KMS-11 (cell line): ENCODE results near the gene TAF3.

Experiments used
- H2AFZ ChIP-seq: fragments of 200-600 bp; sonication (generic); 2 replicates; pipeline ENCODE4 v1.6.1; 2016; ENCODE audit warnings: antibody characterized with exemption, mixed run types, low read depth
- H3K27ac ChIP-seq: fragments of 200-600 bp; sonication (generic); 2 replicates; pipeline ENCODE4 v1.6.1; 2016; ENCODE audit warnings: mild to moderate bottlenecking, mixed run types
- H3K27me3 ChIP-seq: fragments of 200-600 bp; sonication (generic); 2 replicates; pipeline ENCODE4 v1.6.1; 2017; ENCODE audit warnings: mild to moderate bottlenecking, low read depth, mixed run types, moderate library complexity; ENCODE audit not compliant: insufficient read depth
- H3K36me3 ChIP-seq: fragments of 200-600 bp; sonication (generic); 2 replicates; pipeline ENCODE4 v1.6.1; 2017; ENCODE audit warnings: mild to moderate bottlenecking, mixed run types; ENCODE audit not compliant: insufficient read depth
- H3K4me1 ChIP-seq: fragments of 200-600 bp; sonication (generic); 2 replicates; pipeline ENCODE4 v1.6.1; 2016; ENCODE audit warnings: mild to moderate bottlenecking, low read depth, mixed run types; ENCODE audit not compliant: poor library complexity, severe bottlenecking
- H3K4me2 ChIP-seq: fragments of 200-600 bp; sonication (generic); 2 replicates; pipeline ENCODE4 v1.7.0; 2016; ENCODE audit warnings: mild to moderate bottlenecking, mixed run types
- H3K4me3 ChIP-seq: fragments of 200-600 bp; sonication (generic); IDR thresholded peaks from 2 replicates; pipeline ENCODE4 v1.6.1; 2017; ENCODE audit warnings: low read depth, low read length, mixed read lengths; ENCODE audit not compliant: insufficient read depth
- H3K79me2 ChIP-seq: fragments of 200-600 bp; sonication (generic); 2 replicates; pipeline ENCODE4 v1.6.1; 2016; ENCODE audit warnings: low read depth, mixed run types; ENCODE audit not compliant: insufficient read depth
- H3K9ac ChIP-seq: fragments of 200-600 bp; sonication (generic); 2 replicates; pipeline ENCODE4 v1.6.1; 2016; ENCODE audit warnings: mild to moderate bottlenecking, mixed run types
- H4K20me1 ChIP-seq: fragments of 200-600 bp; sonication (generic); 2 replicates; pipeline ENCODE4 v1.6.1; 2016; ENCODE audit warnings: mild to moderate bottlenecking, mixed run types; ENCODE audit not compliant: insufficient read depth
- TF ChIP-seq, protein P1 (sequence below): fragments of 200-600 bp; sonication (generic); conservative IDR thresholded peaks from 2 replicates; pipeline ENCODE4 v1.6.1; 2017; ENCODE audit warnings: low read depth, mild to moderate bottlenecking, antibody characterized with exemption, low read length, moderate library complexity, mixed read lengths

Gene TAF3

GRCh38 chr10:7817576-7817975 lies 729 bp upstream of the TAF3 start:
- Histone ChIP-seq H3K36me3 (no peaks in the 10 kb centered on the region), H2AFZ (peak overlapping the region; percentile 98), H3K4me1 (peaks cover 12% of the 10 kb centered on the region), H4K20me1 (no peaks in the 10 kb centered on the region), H3K27me3 (no peaks in the 10 kb centered on the region), H3K4me2 (peak overlapping the region; percentile 52; the same call in 1 of the 2 replicates), H3K27ac (no peak overlapping the region), H3K79me2 (peaks cover 27% of the 10 kb centered on the region), H3K4me3 (no peak overlapping the region), H3K9ac (no peak overlapping the region; the same call in 1 of the 2 replicates)
- TF ChIP-seq, protein P1, sequence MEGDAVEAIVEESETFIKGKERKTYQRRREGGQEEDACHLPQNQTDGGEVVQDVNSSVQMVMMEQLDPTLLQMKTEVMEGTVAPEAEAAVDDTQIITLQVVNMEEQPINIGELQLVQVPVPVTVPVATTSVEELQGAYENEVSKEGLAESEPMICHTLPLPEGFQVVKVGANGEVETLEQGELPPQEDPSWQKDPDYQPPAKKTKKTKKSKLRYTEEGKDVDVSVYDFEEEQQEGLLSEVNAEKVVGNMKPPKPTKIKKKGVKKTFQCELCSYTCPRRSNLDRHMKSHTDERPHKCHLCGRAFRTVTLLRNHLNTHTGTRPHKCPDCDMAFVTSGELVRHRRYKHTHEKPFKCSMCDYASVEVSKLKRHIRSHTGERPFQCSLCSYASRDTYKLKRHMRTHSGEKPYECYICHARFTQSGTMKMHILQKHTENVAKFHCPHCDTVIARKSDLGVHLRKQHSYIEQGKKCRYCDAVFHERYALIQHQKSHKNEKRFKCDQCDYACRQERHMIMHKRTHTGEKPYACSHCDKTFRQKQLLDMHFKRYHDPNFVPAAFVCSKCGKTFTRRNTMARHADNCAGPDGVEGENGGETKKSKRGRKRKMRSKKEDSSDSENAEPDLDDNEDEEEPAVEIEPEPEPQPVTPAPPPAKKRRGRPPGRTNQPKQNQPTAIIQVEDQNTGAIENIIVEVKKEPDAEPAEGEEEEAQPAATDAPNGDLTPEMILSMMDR, result no peak

DNA sequence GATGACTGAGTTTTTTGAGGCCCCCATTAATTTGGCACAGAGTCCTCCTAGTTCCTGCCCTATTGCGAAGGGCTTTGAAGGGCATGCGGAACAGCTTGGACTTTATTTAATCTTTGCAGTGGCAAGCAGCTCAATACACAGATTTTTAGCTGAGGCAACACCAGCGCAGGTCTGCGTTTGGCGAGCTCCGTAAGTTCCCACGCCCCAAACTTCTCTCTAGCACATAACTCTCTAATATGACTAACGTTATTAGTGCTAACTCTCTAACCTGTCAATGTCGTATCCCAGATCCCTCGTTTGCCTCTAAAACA lies 366 bp upstream of the TAF3 start:
- H3K9ac ChIP-seq, result peak overlapping the region; percentile 81; the same call in 1 of the 2 replicates
- no peak overlapping the region for H3K27ac ChIP-seq
- peaks cover 12% of the 10 kb centered on the region for H3K4me1 ChIP-seq
- peak overlapping the region; percentile 98 for H2AFZ ChIP-seq
- peaks cover 27% of the 10 kb centered on the region for H3K79me2 ChIP-seq
- no peaks in the 10 kb centered on the region for H3K36me3 ChIP-seq
- peak overlapping the region; percentile 52; the same call in 1 of the 2 replicates for H3K4me2 ChIP-seq
- no peaks in the 10 kb centered on the region for H4K20me1 ChIP-seq
- H3K27me3 ChIP-seq, result no peaks in the 10 kb centered on the region
- TF ChIP-seq, protein P1, result no peak
- no peak overlapping the region for H3K4me3 ChIP-seq

DNA sequence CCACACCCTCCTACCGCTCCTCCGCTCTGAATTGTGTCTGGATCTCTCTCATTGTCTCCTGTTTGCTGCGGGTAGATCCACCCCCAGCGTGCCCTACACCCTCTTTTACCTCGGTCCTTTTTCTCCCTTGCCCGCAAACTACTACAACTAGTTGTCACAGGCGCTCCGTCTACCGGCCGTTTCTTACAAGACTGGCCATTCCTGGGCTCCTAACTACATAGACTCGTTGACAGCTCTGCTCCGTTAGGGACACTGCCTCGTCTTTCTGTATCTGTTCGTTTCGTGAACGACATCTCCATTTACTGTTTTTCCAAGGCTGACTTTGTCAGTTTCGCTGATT lies 786 bp downstream of the TAF3 start:
- TF ChIP-seq, protein P1, result no peak; the same call in 1 of the 2 replicates
- Histone ChIP-seq H3K4me2 (peak overlapping the region; percentile 89), H3K9ac (peak overlapping the region; percentile 81; the same call in 1 of the 2 replicates), H3K27me3 (no peaks in the 10 kb centered on the region), H3K79me2 (peaks cover 27% of the 10 kb centered on the region), H3K4me3 (no peak overlapping the region), H4K20me1 (no peaks in the 10 kb centered on the region), H3K36me3 (no peaks in the 10 kb centered on the region), H2AFZ (peak overlapping the region; percentile 98), H3K4me1 (peaks cover 12% of the 10 kb centered on the region), H3K27ac (peak overlapping the region; percentile 38; the same call in 1 of the 2 replicates)

DNA sequence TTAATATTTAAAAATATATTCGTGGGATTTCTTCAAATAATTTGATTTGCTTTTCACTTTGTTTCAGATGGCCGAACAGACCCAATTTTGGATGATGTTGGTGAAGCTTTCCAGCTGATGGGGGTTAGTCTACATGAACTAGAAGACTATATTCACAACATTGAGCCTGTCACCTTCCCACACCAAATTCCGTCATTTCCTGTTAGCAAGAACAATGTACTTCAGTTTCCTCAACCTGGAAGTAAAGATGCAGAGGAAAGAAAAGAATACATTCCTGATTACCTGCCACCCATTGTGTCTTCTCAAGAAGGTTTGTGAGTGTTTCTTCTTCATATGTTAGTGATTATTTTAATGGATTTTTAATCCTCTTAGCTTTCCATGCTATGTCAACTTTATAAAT lies 5.9 kb downstream of the TAF3 start:
- Histone ChIP-seq H3K36me3 (peaks cover 6% of the 10 kb centered on the region; the same call in 1 of the 2 replicates), H3K27me3 (no peaks in the 10 kb centered on the region), H3K79me2 (peaks cover 32% of the 10 kb centered on the region), H3K4me2 (no peak overlapping the region), H3K9ac (no peak overlapping the region), H4K20me1 (no peaks in the 10 kb centered on the region), H3K27ac (no peak overlapping the region), H3K4me3 (no peak overlapping the region), H2AFZ (no peak overlapping the region), H3K4me1 (peaks cover 10% of the 10 kb centered on the region)
- TF ChIP-seq, protein P1, result no peak
